ENCODE data around the gene OGFOD1.

OGFOD1 gene

GRCh38 chr16:56505181-56505580 is 53.8 kb downstream of the OGFOD1 start:
- H2AFZ ChIP-seq (ENCODE audit: low read depth, low read length): no peak overlapping the region
- H3K27me3 ChIP-seq (ENCODE audit: insufficient read depth, low read length): no peaks in the 10 kb centered on the region
- peaks cover 80% of the 10 kb centered on the region for H3K36me3 ChIP-seq (ENCODE audit: insufficient read depth, low read length)
- H3K9me3 ChIP-seq (ENCODE audit: low read length): no peaks in the 10 kb centered on the region
- no peaks in the 10 kb centered on the region for H3K4me1 ChIP-seq (ENCODE audit: insufficient read depth, low read length)
- H3K4me3 ChIP-seq (ENCODE audit: low read length): no peak overlapping the region

DNA sequence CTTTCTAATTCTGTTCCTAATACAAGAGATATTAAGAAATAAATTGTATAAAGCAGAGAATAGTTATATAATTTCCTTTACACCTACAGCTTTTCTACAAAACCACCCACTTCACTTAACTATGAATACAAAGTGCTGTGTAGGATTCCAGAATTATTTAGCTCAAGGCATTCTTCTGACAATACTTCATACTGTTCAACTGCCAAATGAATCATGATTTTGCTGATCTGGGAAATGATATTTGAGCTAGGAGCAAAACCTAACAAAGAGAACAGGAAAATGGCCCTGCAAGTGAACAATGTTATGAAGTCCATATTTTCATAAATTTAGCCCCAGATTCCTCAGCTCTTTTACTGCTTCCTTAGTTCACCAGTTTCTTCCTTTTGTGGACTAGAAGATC is 55.6 kb downstream of the OGFOD1 start:
- Histone ChIP-seq H3K27me3 (ENCODE audit: insufficient read depth, low read length) (no peaks in the 10 kb centered on the region), H3K4me3 (ENCODE audit: low read length) (no peak overlapping the region), H3K4me1 (ENCODE audit: insufficient read depth, low read length) (no peaks in the 10 kb centered on the region), H3K9me3 (ENCODE audit: low read length) (peaks cover under 1% of the 10 kb centered on the region), H3K36me3 (ENCODE audit: insufficient read depth, low read length) (peaks cover 78% of the 10 kb centered on the region), H2AFZ (ENCODE audit: low read depth, low read length) (no peak overlapping the region)

DNA sequence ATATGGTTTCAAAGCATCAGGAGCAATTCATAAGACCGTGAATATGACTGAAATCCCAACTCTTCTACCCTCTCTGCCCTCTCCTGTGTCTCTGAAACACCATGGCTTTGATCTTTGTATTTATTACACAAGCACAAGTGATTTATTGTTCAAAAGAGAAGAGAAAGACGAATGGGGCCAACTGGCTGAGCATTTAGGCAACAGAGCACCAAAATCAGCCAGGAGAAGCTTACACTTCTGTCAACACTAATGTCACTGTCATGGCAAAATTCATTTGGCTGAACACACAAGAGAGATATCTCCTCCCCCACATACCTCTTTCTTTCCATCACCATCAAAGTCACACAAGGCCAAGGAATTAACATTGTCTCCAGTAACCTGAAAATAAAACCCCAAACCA is 59.2 kb downstream of the OGFOD1 start:
- peaks cover under 1% of the 10 kb centered on the region for H3K4me1 ChIP-seq (ENCODE audit: insufficient read depth, low read length)
- H3K36me3 ChIP-seq (ENCODE audit: insufficient read depth, low read length): peaks cover 60% of the 10 kb centered on the region
- H3K9me3 ChIP-seq (ENCODE audit: low read length): peaks cover 2% of the 10 kb centered on the region
- H3K27me3 ChIP-seq (ENCODE audit: insufficient read depth, low read length): no peaks in the 10 kb centered on the region
- H2AFZ ChIP-seq (ENCODE audit: low read depth, low read length): no peak overlapping the region
- no peak overlapping the region for H3K4me3 ChIP-seq (ENCODE audit: low read length)

DNA sequence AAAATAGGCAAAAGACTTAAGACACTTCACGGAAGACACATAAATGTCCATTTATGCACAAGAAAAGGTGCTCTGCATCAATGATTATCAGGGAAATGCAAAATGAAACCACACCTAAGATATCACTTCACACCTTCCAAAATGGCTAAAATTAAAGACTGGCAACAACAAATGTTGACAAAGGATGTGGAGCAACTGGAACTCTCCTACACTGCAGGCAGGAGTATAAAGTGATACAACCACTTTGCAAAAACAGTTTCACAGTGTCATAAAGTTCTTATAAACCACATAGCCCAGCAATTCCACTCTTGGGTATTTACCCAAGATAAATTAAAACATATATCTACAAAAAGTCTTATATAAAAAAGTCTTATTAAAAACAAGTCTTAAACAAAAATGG is 60.7 kb downstream of the OGFOD1 start:
- H3K27me3 ChIP-seq (ENCODE audit: insufficient read depth, low read length): no peaks in the 10 kb centered on the region
- peaks cover 47% of the 10 kb centered on the region for H3K36me3 ChIP-seq (ENCODE audit: insufficient read depth, low read length)
- H2AFZ ChIP-seq (ENCODE audit: low read depth, low read length): no peak overlapping the region
- H3K4me1 ChIP-seq (ENCODE audit: insufficient read depth, low read length): peaks cover 7% of the 10 kb centered on the region
- H3K4me3 ChIP-seq (ENCODE audit: low read length): no peak overlapping the region
- peaks cover 2% of the 10 kb centered on the region for H3K9me3 ChIP-seq (ENCODE audit: low read length)

DNA sequence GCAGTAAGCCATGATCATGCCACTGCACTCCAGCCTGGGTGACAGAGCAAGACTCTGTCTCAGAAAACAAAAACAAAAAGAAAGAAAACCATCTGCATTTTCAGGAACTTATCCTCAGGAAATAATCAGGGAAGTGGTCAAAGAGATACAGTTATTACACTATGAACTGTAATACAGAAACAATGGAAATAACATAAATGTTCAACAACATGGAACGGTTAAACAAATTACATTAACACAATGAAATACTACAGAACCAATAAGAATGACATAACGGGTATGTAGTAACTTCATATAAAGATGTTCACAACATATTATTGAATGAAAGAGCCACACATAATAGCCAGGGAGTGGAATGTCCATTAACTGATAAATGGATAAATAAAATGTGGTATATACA is 61.7 kb downstream of the OGFOD1 start:
- Histone ChIP-seq H3K9me3 (ENCODE audit: low read length) (peaks cover 2% of the 10 kb centered on the region), H3K36me3 (ENCODE audit: insufficient read depth, low read length) (peaks cover 39% of the 10 kb centered on the region), H3K4me3 (ENCODE audit: low read length) (no peak overlapping the region), H3K4me1 (ENCODE audit: insufficient read depth, low read length) (peaks cover 7% of the 10 kb centered on the region), H3K27me3 (ENCODE audit: insufficient read depth, low read length) (no peaks in the 10 kb centered on the region), H2AFZ (ENCODE audit: low read depth, low read length) (no peak overlapping the region)

- H3K27me3 ChIP-seq (ENCODE audit: insufficient read depth, low read length): no peaks in the 10 kb centered on the region
- no peak overlapping the region for H3K4me3 ChIP-seq (ENCODE audit: low read length)
- H3K9me3 ChIP-seq (ENCODE audit: low read length): peaks cover 2% of the 10 kb centered on the region
- H3K36me3 ChIP-seq (ENCODE audit: insufficient read depth, low read length): peaks cover 30% of the 10 kb centered on the region
- H3K4me1 ChIP-seq (ENCODE audit: insufficient read depth, low read length): peaks cover 7% of the 10 kb centered on the region
- H2AFZ ChIP-seq (ENCODE audit: low read depth, low read length): no peak overlapping the region
Observed at GRCh38 chr16:56513972-56514371, 62.6 kb downstream of the OGFOD1 start.

DNA sequence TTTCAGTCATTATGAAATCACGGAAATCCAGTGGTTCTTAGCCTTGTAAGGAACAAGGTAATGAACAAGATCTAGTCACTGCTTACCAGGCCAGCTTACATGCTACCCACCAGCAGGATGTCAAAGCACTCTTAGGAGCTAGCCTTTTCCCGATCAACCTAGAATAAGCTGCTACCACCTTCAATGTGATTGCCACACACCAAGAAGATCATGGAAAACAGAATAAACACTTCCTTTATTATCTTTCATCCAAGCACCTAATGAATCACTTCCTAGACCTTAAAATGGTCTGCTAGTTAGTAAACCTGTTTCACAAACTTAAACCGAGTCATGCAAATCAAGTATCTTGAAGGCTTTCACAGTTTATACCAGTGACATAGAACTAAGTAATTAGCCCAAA is 63.5 kb downstream of the OGFOD1 start:
- Histone ChIP-seq H3K9me3 (ENCODE audit: low read length) (peaks cover 2% of the 10 kb centered on the region), H3K36me3 (ENCODE audit: insufficient read depth, low read length) (peaks cover 21% of the 10 kb centered on the region), H3K27me3 (ENCODE audit: insufficient read depth, low read length) (no peaks in the 10 kb centered on the region), H2AFZ (ENCODE audit: low read depth, low read length) (no peak overlapping the region), H3K4me1 (ENCODE audit: insufficient read depth, low read length) (peaks cover 7% of the 10 kb centered on the region), H3K4me3 (ENCODE audit: low read length) (no peak overlapping the region)

DNA sequence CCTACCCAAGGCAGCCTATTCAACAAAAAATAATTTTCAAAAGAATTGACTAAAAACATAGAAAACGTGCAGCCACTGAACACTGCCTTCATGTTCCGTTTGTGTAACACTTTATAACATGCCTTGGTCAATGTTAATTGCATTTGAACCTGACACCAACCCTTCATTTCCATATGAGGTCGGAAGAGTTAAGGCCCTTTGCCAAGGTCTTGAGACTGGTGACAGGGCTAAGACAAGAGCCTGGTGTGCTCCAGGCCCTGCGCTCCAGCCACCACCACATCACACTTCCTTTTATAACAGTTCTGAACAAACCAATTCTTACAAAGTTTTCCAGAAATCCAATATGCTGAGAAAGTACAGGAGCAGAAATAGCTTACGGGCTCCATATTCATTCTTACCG is 64.3 kb downstream of the OGFOD1 start:
- Histone ChIP-seq H3K4me3 (ENCODE audit: low read length) (no peak overlapping the region), H3K4me1 (ENCODE audit: insufficient read depth, low read length) (peaks cover 13% of the 10 kb centered on the region), H3K9me3 (ENCODE audit: low read length) (peaks cover 2% of the 10 kb centered on the region), H2AFZ (ENCODE audit: low read depth, low read length) (no peak overlapping the region), H3K27me3 (ENCODE audit: insufficient read depth, low read length) (no peaks in the 10 kb centered on the region), H3K36me3 (ENCODE audit: insufficient read depth, low read length) (peaks cover 14% of the 10 kb centered on the region)

DNA sequence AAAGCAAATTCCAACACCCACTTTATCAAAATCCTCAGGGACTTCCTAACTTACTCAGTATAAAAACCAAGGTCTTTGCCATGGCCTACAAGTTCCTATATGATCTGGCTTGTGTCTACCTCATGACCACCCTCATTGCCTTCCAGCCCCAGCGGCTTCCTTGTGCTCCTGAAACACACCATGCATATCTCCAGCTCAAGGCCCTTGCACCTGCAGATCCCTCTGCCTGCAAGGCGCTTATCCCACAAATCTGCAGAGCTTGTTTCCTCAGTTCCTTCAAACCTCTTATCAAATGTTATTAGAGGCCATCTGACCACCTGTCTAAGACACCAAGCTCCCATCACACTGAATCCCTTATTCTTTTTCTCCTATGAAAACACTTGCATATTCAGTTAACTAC is 65.9 kb downstream of the OGFOD1 start:
- H3K36me3 ChIP-seq (ENCODE audit: insufficient read depth, low read length): peaks cover 6% of the 10 kb centered on the region
- H3K4me3 ChIP-seq (ENCODE audit: low read length): no peak overlapping the region
- H3K4me1 ChIP-seq (ENCODE audit: insufficient read depth, low read length): peaks cover 14% of the 10 kb centered on the region
- no peaks in the 10 kb centered on the region for H3K27me3 ChIP-seq (ENCODE audit: insufficient read depth, low read length)
- H2AFZ ChIP-seq (ENCODE audit: low read depth, low read length): no peak overlapping the region
- H3K9me3 ChIP-seq (ENCODE audit: low read length): no peaks in the 10 kb centered on the region

- no peaks in the 10 kb centered on the region for H3K27me3 ChIP-seq (ENCODE audit: insufficient read depth, low read length)
- H3K36me3 ChIP-seq (ENCODE audit: insufficient read depth, low read length): no peaks in the 10 kb centered on the region
- no peaks in the 10 kb centered on the region for H3K9me3 ChIP-seq (ENCODE audit: low read length)
- H3K4me3 ChIP-seq (ENCODE audit: low read length): no peak overlapping the region
- peaks cover 14% of the 10 kb centered on the region for H3K4me1 ChIP-seq (ENCODE audit: insufficient read depth, low read length)
- H2AFZ ChIP-seq (ENCODE audit: low read depth, low read length): no peak overlapping the region
Observed at GRCh38 chr16:56518425-56518824, 67.1 kb downstream of the OGFOD1 start.

GRCh38 chr16:56519459-56520250 is 68.3 kb downstream of the OGFOD1 start, which contains the start of gene BBS2:
BBS2 (minus strand) TSS chr16:56520024; CDS start chr16:56519862, 162 bp downstream.
- Histone ChIP-seq H3K36me3 (ENCODE audit: insufficient read depth, low read length) (no peaks in the 10 kb centered on the region), H3K4me3 (ENCODE audit: low read length) (peak within 1 kb of the TSS; percentile 88), H3K9me3 (ENCODE audit: low read length) (no peaks in the 10 kb centered on the region), H3K27me3 (ENCODE audit: insufficient read depth, low read length) (no peaks in the 10 kb centered on the region), H3K4me1 (ENCODE audit: insufficient read depth, low read length) (peaks cover 14% of the 10 kb centered on the region), H2AFZ (ENCODE audit: low read depth, low read length) (peak within 1 kb of the TSS; percentile 88)

- H3K4me1 ChIP-seq (ENCODE audit: insufficient read depth, low read length): peaks cover 14% of the 10 kb centered on the region
- H3K36me3 ChIP-seq (ENCODE audit: insufficient read depth, low read length): no peaks in the 10 kb centered on the region
- H3K27me3 ChIP-seq (ENCODE audit: insufficient read depth, low read length): peaks cover under 1% of the 10 kb centered on the region
- peak overlapping the region; percentile 88 for H3K4me3 ChIP-seq (ENCODE audit: low read length)
- peak overlapping the region; percentile 88 for H2AFZ ChIP-seq (ENCODE audit: low read depth, low read length)
- no peaks in the 10 kb centered on the region for H3K9me3 ChIP-seq (ENCODE audit: low read length)
Observed at GRCh38 chr16:56520251-56520577, 68.9 kb downstream of the OGFOD1 start.

GRCh38 chr16:56525236-56525635 is 73.9 kb downstream of the OGFOD1 start:
- H2AFZ ChIP-seq (ENCODE audit: low read depth, low read length): no peak overlapping the region
- H3K36me3 ChIP-seq (ENCODE audit: insufficient read depth, low read length): no peaks in the 10 kb centered on the region
- peaks cover 14% of the 10 kb centered on the region for H3K27me3 ChIP-seq (ENCODE audit: insufficient read depth, low read length)
- peaks cover 5% of the 10 kb centered on the region for H3K4me1 ChIP-seq (ENCODE audit: insufficient read depth, low read length)
- H3K4me3 ChIP-seq (ENCODE audit: low read length): no peak overlapping the region
- H3K9me3 ChIP-seq (ENCODE audit: low read length): no peaks in the 10 kb centered on the region
